ENCODE data around the gene XRCC4. TPM values are rescaled to one million over a fixed set of nuclear protein-coding genes. Genes with fewer than 3 reads are reported as not detected.

Gene XRCC4
- polyA plus RNA-seq, 1 of the 3 experiments (the other 2 are of a cell fraction): 1.8 TPM

DNA sequence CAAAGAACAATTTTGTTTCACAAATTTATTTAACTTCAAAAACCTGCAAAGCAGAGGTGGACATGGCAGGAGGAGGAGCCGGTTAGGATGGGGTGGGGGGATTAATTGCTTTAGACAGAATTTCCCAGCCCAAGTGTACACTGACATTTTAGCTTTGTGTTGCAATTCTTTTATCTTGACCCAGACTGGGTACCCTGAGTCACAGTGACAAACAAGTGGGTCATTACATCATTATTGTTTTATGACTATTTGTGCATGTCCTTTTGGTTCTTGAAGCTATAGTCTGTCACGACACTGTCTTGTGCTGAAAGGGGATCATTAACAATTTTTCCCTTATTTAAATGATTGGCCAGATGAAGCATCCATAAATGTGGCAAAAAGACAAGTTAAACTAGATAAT is 309.7 kb downstream of the XRCC4 start:
- Histone ChIP-seq H3K27ac (ENCODE audit: low read depth in 2 of 2, low read length in 1 of 2) (no peak overlapping the region), H3K4me1 (ENCODE audit: control insufficient read depth in 1 of 2, insufficient read depth in 2 of 2, low read depth in 1 of 2, low read length in 1 of 2) (no peaks in the 10 kb centered on the region; a peak in 1 of 4 replicates), H3K79me2 (ENCODE audit: insufficient read depth) (no peaks in the 10 kb centered on the region), H3K9me2 (no peaks in the 10 kb centered on the region), H4K20me1 (ENCODE audit: insufficient read depth) (no peaks in the 10 kb centered on the region), H3K27me3 (ENCODE audit: insufficient read depth) (no peaks in the 10 kb centered on the region), H3F3A (replicated peaks; ENCODE audit: insufficient read depth) (no peaks in the 10 kb centered on the region), H3K36me3 (replicated peaks in 1 of 2; ENCODE audit: control insufficient read depth in 1 of 2, insufficient read depth in 2 of 2, low read length in 1 of 2) (no peaks in the 10 kb centered on the region), H2AFZ (ENCODE audit: low read depth) (no peak overlapping the region), H3K4me2 (no peak overlapping the region), H3K4me3 (ENCODE audit: low read depth in 2 of 2, low read length in 1 of 2) (no peak overlapping the region), H3K9ac (no peak overlapping the region), H3K9me3 (0 out of 2 replicates have a peak, but pooled peaks cover 6% of the 10 kb centered on the region)
- TF ChIP-seq RAD21 (IDR thresholded peaks at IDR 0.05; ENCODE audit: low read length) (no peak), RXRA (IDR thresholded peaks at IDR 0.05; ENCODE audit: borderline replicate concordance, low read depth) (no peak), TCF12 (IDR thresholded peaks at IDR 0.05) (peak; percentile 15; the same call in 1 of the 2 replicates)
- 84% methylated on average over 2 of the region's 2 CpGs for WGBS (ENCODE audit: low lambda C conversion rate)
- ChIA-PET POLR2A (no interaction called here), CTCF (interaction anchor here (1.2 to 1.5 kb wide), 2 partner anchors 10 to 15 kb away, joined by 3 to 5 read pairs; no protein-coding TSS in a partner anchor)
- DNase-seq: no peak

DNA sequence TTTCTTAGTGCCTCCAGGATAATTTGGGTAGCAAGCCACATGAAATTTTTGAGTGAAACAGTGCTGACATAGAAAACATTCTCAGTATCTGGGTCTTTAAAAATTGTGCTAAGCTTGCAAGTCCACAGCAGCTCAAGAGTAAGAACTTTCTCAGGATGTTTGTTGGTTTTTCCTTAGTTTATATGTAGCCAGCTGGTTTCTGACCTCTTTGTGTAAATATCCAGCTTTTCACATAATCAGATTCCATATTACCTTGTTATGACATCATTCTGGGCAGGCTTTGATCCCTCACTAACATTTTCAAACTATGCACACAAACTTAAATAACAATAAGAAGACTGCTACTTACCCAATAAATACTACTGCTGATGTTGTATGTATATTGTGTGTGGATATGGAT is 311.3 kb downstream of the XRCC4 start:
- H3K4me2 ChIP-seq: no peak overlapping the region
- no peaks in the 10 kb centered on the region for H3K9me2 ChIP-seq
- H4K20me1 ChIP-seq (ENCODE audit: insufficient read depth): no peaks in the 10 kb centered on the region
- H3K9ac ChIP-seq: no peak overlapping the region
- CTCF ChIA-PET: no interaction called here
- H3K36me3 ChIP-seq (replicated peaks in 1 of 2; ENCODE audit: control insufficient read depth in 1 of 2, insufficient read depth in 2 of 2, low read length in 1 of 2): no peaks in the 10 kb centered on the region
- no peaks in the 10 kb centered on the region for H3F3A ChIP-seq (replicated peaks; ENCODE audit: insufficient read depth)
- no peaks in the 10 kb centered on the region for H3K27me3 ChIP-seq (ENCODE audit: insufficient read depth)
- no peak overlapping the region for H2AFZ ChIP-seq (ENCODE audit: low read depth)
- no peak overlapping the region for H3K4me3 ChIP-seq (ENCODE audit: low read depth in 2 of 2, low read length in 1 of 2)
- no peaks in the 10 kb centered on the region for H3K79me2 ChIP-seq (ENCODE audit: insufficient read depth)
- TF ChIP-seq, protein P1, sequence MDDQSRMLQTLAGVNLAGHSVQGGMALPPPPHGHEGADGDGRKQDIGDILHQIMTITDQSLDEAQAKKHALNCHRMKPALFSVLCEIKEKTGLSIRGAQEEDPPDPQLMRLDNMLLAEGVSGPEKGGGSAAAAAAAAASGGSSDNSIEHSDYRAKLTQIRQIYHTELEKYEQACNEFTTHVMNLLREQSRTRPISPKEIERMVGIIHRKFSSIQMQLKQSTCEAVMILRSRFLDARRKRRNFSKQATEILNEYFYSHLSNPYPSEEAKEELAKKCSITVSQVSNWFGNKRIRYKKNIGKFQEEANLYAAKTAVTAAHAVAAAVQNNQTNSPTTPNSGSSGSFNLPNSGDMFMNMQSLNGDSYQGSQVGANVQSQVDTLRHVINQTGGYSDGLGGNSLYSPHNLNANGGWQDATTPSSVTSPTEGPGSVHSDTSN (IDR thresholded peaks at IDR 0.05): no peak
- no peak for TF ChIP-seq NRF1 (IDR thresholded peaks at IDR 0.05; ENCODE audit: low read depth, low read length)
- TF ChIP-seq, protein P2, sequence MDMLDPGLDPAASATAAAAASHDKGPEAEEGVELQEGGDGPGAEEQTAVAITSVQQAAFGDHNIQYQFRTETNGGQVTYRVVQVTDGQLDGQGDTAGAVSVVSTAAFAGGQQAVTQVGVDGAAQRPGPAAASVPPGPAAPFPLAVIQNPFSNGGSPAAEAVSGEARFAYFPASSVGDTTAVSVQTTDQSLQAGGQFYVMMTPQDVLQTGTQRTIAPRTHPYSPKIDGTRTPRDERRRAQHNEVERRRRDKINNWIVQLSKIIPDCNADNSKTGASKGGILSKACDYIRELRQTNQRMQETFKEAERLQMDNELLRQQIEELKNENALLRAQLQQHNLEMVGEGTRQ (IDR thresholded peaks at IDR 0.05; ENCODE audit: borderline replicate concordance, low read depth, low read length): no peak
- H3K9me3 ChIP-seq: 0 out of 2 replicates have a peak, but pooled peaks cover 6% of the 10 kb centered on the region
- POLR2A ChIA-PET: no interaction called here
- no peak for DNase-seq
- H3K27ac ChIP-seq (ENCODE audit: low read depth in 2 of 2, low read length in 1 of 2): no peak overlapping the region
- no peaks in the 10 kb centered on the region; a peak in 1 of 4 replicates for H3K4me1 ChIP-seq (ENCODE audit: control insufficient read depth in 1 of 2, insufficient read depth in 2 of 2, low read depth in 1 of 2, low read length in 1 of 2)

DNA sequence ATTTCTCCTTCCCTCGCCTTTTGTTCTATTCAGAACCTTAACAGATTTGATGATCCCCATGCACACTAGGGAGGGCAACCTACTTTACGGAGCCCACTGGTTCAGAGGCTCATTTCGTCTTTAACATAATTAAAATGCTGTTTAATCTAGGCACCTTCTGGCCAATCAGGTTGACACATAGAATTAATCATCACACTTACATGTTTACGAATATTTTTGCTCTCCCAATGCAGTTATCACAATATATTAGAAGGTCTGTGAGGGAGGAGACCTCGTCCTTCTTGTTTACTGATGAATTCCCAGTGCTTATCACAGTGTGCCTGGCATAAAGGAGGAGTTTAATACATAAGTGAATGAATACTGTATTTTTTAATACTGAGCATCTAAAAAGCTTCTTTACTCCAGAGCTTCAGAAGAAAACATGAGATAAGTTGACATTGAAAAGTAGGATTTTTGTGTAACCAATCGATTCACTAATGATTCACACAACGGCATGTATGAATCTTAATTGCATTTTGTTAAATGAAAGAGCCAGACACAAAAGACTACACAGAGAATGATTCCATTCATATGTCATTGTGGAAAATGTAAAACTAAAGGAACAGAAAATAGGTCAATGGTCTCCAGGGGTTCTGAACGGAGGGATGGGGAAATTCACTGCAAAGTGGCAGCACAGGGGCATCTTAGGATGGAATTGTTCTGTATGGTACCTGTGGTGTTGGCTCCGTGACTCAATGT is 315.6 kb downstream of the XRCC4 start:
- Histone ChIP-seq H3F3A (replicated peaks; ENCODE audit: insufficient read depth) (no peaks in the 10 kb centered on the region), H3K27ac (ENCODE audit: low read depth in 2 of 2, low read length in 1 of 2) (no peak overlapping the region), H3K36me3 (replicated peaks in 1 of 2; ENCODE audit: control insufficient read depth in 1 of 2, insufficient read depth in 2 of 2, low read length in 1 of 2) (no peaks in the 10 kb centered on the region), H4K20me1 (ENCODE audit: insufficient read depth) (no peaks in the 10 kb centered on the region), H3K79me2 (ENCODE audit: insufficient read depth) (no peaks in the 10 kb centered on the region), H2AFZ (ENCODE audit: low read depth) (no peak overlapping the region), H3K4me2 (no peak overlapping the region), H3K27me3 (ENCODE audit: insufficient read depth) (no peaks in the 10 kb centered on the region), H3K9ac (no peak overlapping the region), H3K9me2 (no peaks in the 10 kb centered on the region), H3K4me1 (ENCODE audit: control insufficient read depth in 1 of 2, insufficient read depth in 2 of 2, low read depth in 1 of 2, low read length in 1 of 2) (no peaks in the 10 kb centered on the region), H3K4me3 (ENCODE audit: low read depth in 2 of 2, low read length in 1 of 2) (no peak overlapping the region), H3K9me3 (no peaks in the 10 kb centered on the region)
- WGBS (ENCODE audit: low lambda C conversion rate): 81% methylated on average over 9 of the region's 9 CpGs
- DNase-seq: no peak
- ChIA-PET POLR2A (no interaction called here), CTCF (interaction anchor here (0.7 to 1.4 kb wide), 2 partner anchors 11 kb away, joined by 3 to 4 read pairs; no protein-coding TSS in a partner anchor)
- TF ChIP-seq TCF12 (IDR thresholded peaks at IDR 0.05): no peak
- TF ChIP-seq, protein P3, sequence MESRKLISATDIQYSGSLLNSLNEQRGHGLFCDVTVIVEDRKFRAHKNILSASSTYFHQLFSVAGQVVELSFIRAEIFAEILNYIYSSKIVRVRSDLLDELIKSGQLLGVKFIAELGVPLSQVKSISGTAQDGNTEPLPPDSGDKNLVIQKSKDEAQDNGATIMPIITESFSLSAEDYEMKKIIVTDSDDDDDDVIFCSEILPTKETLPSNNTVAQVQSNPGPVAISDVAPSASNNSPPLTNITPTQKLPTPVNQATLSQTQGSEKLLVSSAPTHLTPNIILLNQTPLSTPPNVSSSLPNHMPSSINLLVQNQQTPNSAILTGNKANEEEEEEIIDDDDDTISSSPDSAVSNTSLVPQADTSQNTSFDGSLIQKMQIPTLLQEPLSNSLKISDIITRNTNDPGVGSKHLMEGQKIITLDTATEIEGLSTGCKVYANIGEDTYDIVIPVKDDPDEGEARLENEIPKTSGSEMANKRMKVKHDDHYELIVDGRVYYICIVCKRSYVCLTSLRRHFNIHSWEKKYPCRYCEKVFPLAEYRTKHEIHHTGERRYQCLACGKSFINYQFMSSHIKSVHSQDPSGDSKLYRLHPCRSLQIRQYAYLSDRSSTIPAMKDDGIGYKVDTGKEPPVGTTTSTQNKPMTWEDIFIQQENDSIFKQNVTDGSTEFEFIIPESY (IDR thresholded peaks at IDR 0.05; ENCODE audit: borderline replicate concordance, low read depth): no peak
- TF ChIP-seq JUND (IDR thresholded peaks at IDR 0.05): no peak
- no peak for TF ChIP-seq POLR2AphosphoS5 (IDR thresholded peaks at IDR 0.05; ENCODE audit: low read depth, low read length)
- TF ChIP-seq TAF1 (IDR thresholded peaks at IDR 0.05; ENCODE audit: borderline replicate concordance, low read depth, low read length): no peak
- TF ChIP-seq RFX5 (IDR thresholded peaks at IDR 0.05; ENCODE audit: low read length): no peak
- TF ChIP-seq, protein P4, sequence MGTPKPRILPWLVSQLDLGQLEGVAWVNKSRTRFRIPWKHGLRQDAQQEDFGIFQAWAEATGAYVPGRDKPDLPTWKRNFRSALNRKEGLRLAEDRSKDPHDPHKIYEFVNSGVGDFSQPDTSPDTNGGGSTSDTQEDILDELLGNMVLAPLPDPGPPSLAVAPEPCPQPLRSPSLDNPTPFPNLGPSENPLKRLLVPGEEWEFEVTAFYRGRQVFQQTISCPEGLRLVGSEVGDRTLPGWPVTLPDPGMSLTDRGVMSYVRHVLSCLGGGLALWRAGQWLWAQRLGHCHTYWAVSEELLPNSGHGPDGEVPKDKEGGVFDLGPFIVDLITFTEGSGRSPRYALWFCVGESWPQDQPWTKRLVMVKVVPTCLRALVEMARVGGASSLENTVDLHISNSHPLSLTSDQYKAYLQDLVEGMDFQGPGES (IDR thresholded peaks at IDR 0.05; ENCODE audit: low read depth, low read length): no peak
- no peak for TF ChIP-seq FOXJ3 (CRISPR knock-in tag; IDR thresholded peaks at IDR 0.05)
- TF ChIP-seq GABPA (IDR thresholded peaks at IDR 0.05; ENCODE audit: low read depth): no peak
